HCT116 (cell line): Measurements from ENCODE around the gene CRIM1.

ENCODE experiments used
- ATF3 ChIP-seq: IDR thresholded peaks from 2 replicates; pipeline ENCODE4 v1.6.1; 2012
- EZH2 ChIP-seq: fragments of 200-600 bp; sonication (generic); IDR thresholded peaks from 2 replicates; pipeline ENCODE4 v1.6.1; 2017; ENCODE audit warnings: antibody characterized with exemption, mixed run types
- POLR2A ChIP-seq: IDR thresholded peaks from 2 replicates; pipeline ENCODE4 v1.7.0; 2011; ENCODE audit warnings: borderline replicate concordance; ENCODE audit not compliant: insufficient read depth, insufficient read length; ENCODE audit errors: extremely low read depth
- RAD21 ChIP-seq: IDR thresholded peaks from 2 replicates; pipeline ENCODE4 v1.6.1; 2012; ENCODE audit warnings: low read depth, mild to moderate bottlenecking
- REST ChIP-seq: IDR thresholded peaks from 2 replicates; pipeline ENCODE4 v1.6.1; 2012; ENCODE audit warnings: low read depth
- TCF7L2 ChIP-seq: IDR thresholded peaks from 2 replicates; pipeline ENCODE4 v1.7.0; 2011; ENCODE audit warnings: borderline replicate concordance, inconsistent platforms; ENCODE audit not compliant: insufficient read depth, insufficient read length; ENCODE audit errors: extremely low read depth
- ZBTB33 ChIP-seq: IDR thresholded peaks from 2 replicates; pipeline ENCODE4 v1.6.1; 2011; ENCODE audit warnings: mild to moderate bottlenecking, low read length, moderate library complexity; ENCODE audit not compliant: insufficient replicate concordance; ENCODE audit errors: extremely low read depth
- ZNF274 ChIP-seq: fragments of 200-500 bp; sonication (Bioruptor generic); IDR thresholded peaks from 2 replicates; pipeline ENCODE4 v1.6.1; 2014; ENCODE audit warnings: mild to moderate bottlenecking, low read depth, low read length, inconsistent platforms
- TF ChIP-seq, protein P1 (sequence below), 3 experiments: fragments of 200-600 bp in 1 of 3; sonication (generic) in 1 of 3; IDR thresholded peaks in 2 of 3; conservative IDR thresholded peaks in 1 of 3; 2 replicates each; pipeline ENCODE4 v1.5.1; 2012 to 2017; ENCODE audit warnings: low read depth in 2 of 3, low read length in 2 of 3, antibody characterized with exemption in 1 of 3, borderline replicate concordance in 1 of 3, control low read depth in 1 of 3, mild to moderate bottlenecking in 1 of 3, mixed read lengths in 1 of 3, mixed run types in 1 of 3, moderate library complexity in 1 of 3; ENCODE audit not compliant: insufficient read depth in 1 of 3

- TF ChIP-seq EZH2 (no peak), REST (no peak), POLR2A (no peak), ZBTB33 (no peak), ATF3 (no peak), TCF7L2 (no peak), ZNF274 (no peak), RAD21 (no peak)
- TF ChIP-seq, protein P1, sequence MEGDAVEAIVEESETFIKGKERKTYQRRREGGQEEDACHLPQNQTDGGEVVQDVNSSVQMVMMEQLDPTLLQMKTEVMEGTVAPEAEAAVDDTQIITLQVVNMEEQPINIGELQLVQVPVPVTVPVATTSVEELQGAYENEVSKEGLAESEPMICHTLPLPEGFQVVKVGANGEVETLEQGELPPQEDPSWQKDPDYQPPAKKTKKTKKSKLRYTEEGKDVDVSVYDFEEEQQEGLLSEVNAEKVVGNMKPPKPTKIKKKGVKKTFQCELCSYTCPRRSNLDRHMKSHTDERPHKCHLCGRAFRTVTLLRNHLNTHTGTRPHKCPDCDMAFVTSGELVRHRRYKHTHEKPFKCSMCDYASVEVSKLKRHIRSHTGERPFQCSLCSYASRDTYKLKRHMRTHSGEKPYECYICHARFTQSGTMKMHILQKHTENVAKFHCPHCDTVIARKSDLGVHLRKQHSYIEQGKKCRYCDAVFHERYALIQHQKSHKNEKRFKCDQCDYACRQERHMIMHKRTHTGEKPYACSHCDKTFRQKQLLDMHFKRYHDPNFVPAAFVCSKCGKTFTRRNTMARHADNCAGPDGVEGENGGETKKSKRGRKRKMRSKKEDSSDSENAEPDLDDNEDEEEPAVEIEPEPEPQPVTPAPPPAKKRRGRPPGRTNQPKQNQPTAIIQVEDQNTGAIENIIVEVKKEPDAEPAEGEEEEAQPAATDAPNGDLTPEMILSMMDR (IDR thresholded peaks at IDR 0.05 in 2 of 3, conservative IDR thresholded peaks at IDR 0.05 in 1 of 3; ENCODE audit: borderline replicate concordance in 1 of 3, insufficient read depth in 1 of 3, low read depth in 2 of 3, low read length in 2 of 3): no peak
These were observed 102.5 kb downstream of the CRIM1 start for GRCh38 chr2:36458106-36458505.
